ENCODE data around the gene DTWD1.
A peak's percentile ranks its signal among the peaks of the same experiment; 100 is the strongest.
"Not testable (repeated sequence)": the region's sequence is repeated elsewhere in the genome, so short reads cannot be mapped to it uniquely, and the experiment has no call there.

The DTWD1 gene, protein sequence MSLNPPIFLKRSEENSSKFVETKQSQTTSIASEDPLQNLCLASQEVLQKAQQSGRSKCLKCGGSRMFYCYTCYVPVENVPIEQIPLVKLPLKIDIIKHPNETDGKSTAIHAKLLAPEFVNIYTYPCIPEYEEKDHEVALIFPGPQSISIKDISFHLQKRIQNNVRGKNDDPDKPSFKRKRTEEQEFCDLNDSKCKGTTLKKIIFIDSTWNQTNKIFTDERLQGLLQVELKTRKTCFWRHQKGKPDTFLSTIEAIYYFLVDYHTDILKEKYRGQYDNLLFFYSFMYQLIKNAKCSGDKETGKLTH

GRCh38 chr15:49620658-49621368 lies at the start of gene DTWD1, which contains the start of gene FAM227B:
Gene DTWD1, plus strand, starts transcription at chr15:49621048. Its CDS starts 4,120 bp downstream, at chr15:49625168.
Gene FAM227B, minus strand, starts transcription at chr15:49620818. Its CDS starts 5,647 bp downstream, at chr15:49615171.
- H3K27me3 Mint-ChIP-seq = no peaks in the 10 kb centered on the region
- peak within 1 kb of the TSS; percentile 97 for H3K4me3 Mint-ChIP-seq
- peak within 1 kb of the TSS; percentile 93 for H3K27ac Mint-ChIP-seq
- peaks cover 18% of the 10 kb centered on the region for H3K36me3 Mint-ChIP-seq
- CTCF ChIA-PET = no interaction called here
- peak; percentile 96 for DNase-seq
- H3K4me1 Mint-ChIP-seq = peaks cover 45% of the 10 kb centered on the region
- H3K9me3 Mint-ChIP-seq = peaks cover 7% of the 10 kb centered on the region

DNA sequence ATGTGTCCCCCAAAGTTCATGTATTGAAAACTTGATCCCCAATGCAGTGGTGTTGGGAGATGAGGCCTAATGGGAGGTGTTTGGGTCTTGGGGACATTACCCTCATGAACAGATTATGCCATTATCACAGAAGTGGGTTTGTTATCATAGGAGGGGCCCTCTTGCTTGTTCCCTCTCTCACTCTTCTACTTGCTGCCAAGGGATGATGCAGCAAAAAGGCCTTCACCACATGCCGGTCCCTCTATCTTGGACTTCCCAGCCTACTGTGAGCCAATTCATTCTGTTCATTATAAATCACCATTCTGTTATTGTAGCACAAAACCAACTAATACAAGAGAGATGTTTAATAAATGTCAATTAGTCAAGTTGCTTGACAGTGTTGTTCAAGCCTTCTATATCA lies 47.4 kb upstream of the DTWD1 start:
- no peaks in the 10 kb centered on the region for H3K27me3 Mint-ChIP-seq
- H3K4me1 Mint-ChIP-seq = no peaks in the 10 kb centered on the region
- no peak overlapping the region for H3K27ac Mint-ChIP-seq
- peaks cover 2% of the 10 kb centered on the region for H3K9me3 Mint-ChIP-seq
- no peaks in the 10 kb centered on the region for H3K36me3 Mint-ChIP-seq
- CTCF ChIA-PET = no interaction called here
- H3K4me3 Mint-ChIP-seq = no peak overlapping the region
- DNase-seq = no peak

- CTCF ChIA-PET = no interaction called here
- Mint-ChIP-seq H3K27me3 (no peaks in the 10 kb centered on the region), H3K27ac (no peak overlapping the region), H3K9me3 (peaks cover 6% of the 10 kb centered on the region), H3K4me3 (no peak overlapping the region), H3K4me1 (peaks cover 2% of the 10 kb centered on the region), H3K36me3 (no peaks in the 10 kb centered on the region)
- no peak for DNase-seq
Observed at GRCh38 chr15:49589030-49589429, 31.8 kb upstream of the DTWD1 start.

DNA sequence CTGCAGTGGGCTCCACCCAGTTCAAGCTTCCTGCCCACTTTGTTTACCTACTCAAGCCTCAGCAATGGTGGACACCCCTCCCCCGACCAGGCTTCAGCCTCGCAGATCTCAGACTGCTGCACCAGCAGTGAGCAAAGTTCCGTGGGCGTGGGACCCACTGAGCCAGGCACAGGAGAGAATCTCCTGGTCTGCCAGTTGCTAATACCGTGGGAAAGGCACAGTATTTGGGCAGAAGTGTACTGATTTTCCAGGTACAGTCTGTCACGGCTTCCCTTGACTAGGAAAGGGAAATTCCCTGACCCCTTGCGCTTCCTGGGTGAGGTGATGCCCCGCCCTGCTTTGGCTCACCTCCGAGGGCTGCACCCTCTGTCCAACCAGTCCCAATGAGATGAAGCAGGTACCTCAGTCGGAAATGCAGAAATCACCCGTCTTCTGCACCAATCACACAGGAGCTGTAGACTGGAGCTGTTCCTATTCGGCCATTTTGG lies 28.0 kb upstream of the DTWD1 start:
- H3K9me3 Mint-ChIP-seq, DNase-seq, H3K4me3 Mint-ChIP-seq, H3K27me3 Mint-ChIP-seq, CTCF ChIA-PET, H3K27ac Mint-ChIP-seq, H3K4me1 Mint-ChIP-seq, H3K36me3 Mint-ChIP-seq: not testable (repeated sequence)

- no peaks in the 10 kb centered on the region for H3K27me3 Mint-ChIP-seq
- DNase-seq = no peak
- peaks cover 1% of the 10 kb centered on the region for H3K36me3 Mint-ChIP-seq
- H3K9me3 Mint-ChIP-seq = peaks cover 8% of the 10 kb centered on the region
- CTCF ChIA-PET = no interaction called here
- H3K4me3 Mint-ChIP-seq = no peak overlapping the region
- H3K4me1 Mint-ChIP-seq = no peaks in the 10 kb centered on the region
- no peak overlapping the region for H3K27ac Mint-ChIP-seq
Observed at GRCh38 chr15:49604625-49605409, 16.0 kb upstream of the DTWD1 start.

DNA sequence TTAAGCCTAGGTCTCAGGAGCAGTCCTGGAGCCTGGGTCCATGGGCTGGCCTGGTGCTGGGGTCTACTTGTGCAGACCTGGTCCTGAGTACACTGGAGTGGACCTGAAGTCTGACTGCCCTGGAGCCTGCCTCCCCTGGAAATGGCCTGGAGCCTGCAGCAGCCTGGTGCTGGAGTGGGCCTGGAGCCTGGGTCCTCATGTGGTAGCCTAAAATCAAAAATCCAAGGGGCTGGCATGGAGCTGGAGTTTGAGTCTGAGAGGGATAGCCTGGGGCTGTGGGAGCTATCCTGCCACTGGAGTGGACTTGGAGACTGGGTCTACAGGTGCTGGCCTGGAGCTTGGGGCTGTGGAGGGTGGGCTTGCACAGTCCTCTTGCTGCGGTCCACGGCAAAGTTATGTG lies 15.3 kb upstream of the DTWD1 start:
- CTCF ChIA-PET = no interaction called here
- Mint-ChIP-seq H3K27ac (no peak overlapping the region), H3K4me3 (no peak overlapping the region), H3K27me3 (no peaks in the 10 kb centered on the region), H3K36me3 (peaks cover 1% of the 10 kb centered on the region), H3K9me3 (peaks cover 8% of the 10 kb centered on the region), H3K4me1 (no peaks in the 10 kb centered on the region)
- no peak for DNase-seq

DNA sequence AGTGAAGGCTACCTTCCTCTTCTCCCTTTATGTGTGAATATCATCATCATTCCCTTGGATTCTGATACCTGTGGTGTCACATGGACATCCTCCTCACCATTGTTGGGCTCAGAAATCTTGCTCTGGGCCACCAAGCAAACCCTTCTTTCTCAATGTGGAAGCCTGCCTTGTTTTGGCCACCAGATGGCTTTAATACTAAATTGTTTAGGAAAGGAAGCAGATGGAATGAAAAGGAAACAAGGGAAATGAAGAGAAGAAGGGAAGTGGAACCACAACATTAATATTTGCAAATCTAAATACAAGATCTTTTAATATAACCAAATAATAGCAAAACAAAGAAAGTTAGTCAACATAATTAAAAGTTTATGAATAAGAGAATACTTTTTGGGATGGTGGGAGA lies 14.3 kb upstream of the DTWD1 start:
- Mint-ChIP-seq H3K36me3 (no peaks in the 10 kb centered on the region), H3K27me3 (no peaks in the 10 kb centered on the region), H3K27ac (no peak overlapping the region), H3K4me3 (no peak overlapping the region), H3K9me3 (peaks cover 6% of the 10 kb centered on the region), H3K4me1 (no peaks in the 10 kb centered on the region)
- no peak for DNase-seq
- CTCF ChIA-PET = no interaction called here

DNA sequence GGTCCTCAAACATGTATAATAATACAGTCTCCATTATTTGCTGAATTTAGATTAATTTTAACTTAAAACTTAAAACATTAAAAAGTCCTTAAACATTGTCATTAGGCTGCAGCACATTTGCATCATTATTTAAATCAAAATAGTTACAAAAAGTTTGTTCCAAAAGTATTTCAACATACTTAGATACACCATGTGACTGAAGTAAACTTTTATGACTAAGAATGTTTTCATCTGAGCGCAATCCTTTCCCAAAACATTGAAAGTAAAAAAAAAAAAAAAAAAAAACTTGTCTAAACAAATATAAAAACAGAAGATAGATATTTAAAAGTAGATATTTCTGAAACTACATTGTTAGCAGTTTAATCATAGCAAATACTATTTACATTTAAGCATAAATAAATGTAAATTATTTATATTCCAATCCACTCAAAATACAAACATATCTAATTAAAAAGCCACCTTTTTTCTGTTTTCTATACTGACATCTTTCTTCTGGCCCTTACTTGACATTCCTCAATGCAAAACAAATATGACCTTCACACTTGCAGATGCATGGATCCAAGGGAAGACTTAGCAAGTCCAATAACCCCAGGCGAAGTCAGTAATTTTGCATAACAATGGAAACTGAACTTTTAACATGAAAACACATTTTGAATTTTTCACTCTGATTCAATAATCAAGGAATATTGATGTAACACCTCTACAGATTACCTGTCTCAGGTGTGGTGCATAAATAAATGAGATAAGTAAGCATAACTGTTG lies 10.5 kb upstream of the DTWD1 start:
- peaks cover 11% of the 10 kb centered on the region for H3K36me3 Mint-ChIP-seq

GRCh38 chr15:49612240-49612639 lies 8.6 kb upstream of the DTWD1 start:
- H3K27ac Mint-ChIP-seq, DNase-seq, H3K4me3 Mint-ChIP-seq, CTCF ChIA-PET, H3K4me1 Mint-ChIP-seq, H3K27me3 Mint-ChIP-seq: not testable (repeated sequence)
- peaks cover 14% of the 10 kb centered on the region for H3K36me3 Mint-ChIP-seq
- peaks cover 16% of the 10 kb centered on the region for H3K9me3 Mint-ChIP-seq

More for the DNA sequence above, 10.5 kb upstream of the DTWD1 start:
- Mint-ChIP-seq H3K4me3 (no peak overlapping the region), H3K9me3 (peaks cover 13% of the 10 kb centered on the region), H3K4me1 (no peaks in the 10 kb centered on the region), H3K27me3 (no peaks in the 10 kb centered on the region), H3K27ac (no peak overlapping the region)
- CTCF ChIA-PET = no interaction called here
- DNase-seq = no peak

GRCh38 chr15:49619226-49619625 lies 1.6 kb upstream of the DTWD1 start:
- CTCF ChIA-PET = no interaction called here
- no peaks in the 10 kb centered on the region for H3K27me3 Mint-ChIP-seq
- H3K4me1 Mint-ChIP-seq = peaks cover 43% of the 10 kb centered on the region
- no peak overlapping the region for H3K4me3 Mint-ChIP-seq
- peaks cover 18% of the 10 kb centered on the region for H3K36me3 Mint-ChIP-seq
- H3K9me3 Mint-ChIP-seq = peaks cover 12% of the 10 kb centered on the region
- no peak overlapping the region for H3K27ac Mint-ChIP-seq
- no peak for DNase-seq

GRCh38 chr15:49620199-49620598 lies 649 bp upstream of the DTWD1 start:
- H3K9me3 Mint-ChIP-seq = peaks cover 6% of the 10 kb centered on the region
- H3K27me3 Mint-ChIP-seq = no peaks in the 10 kb centered on the region
- H3K27ac Mint-ChIP-seq = peak overlapping the region; percentile 93
- H3K4me3 Mint-ChIP-seq = peak overlapping the region; percentile 97
- CTCF ChIA-PET = no interaction called here
- H3K4me1 Mint-ChIP-seq = peaks cover 45% of the 10 kb centered on the region
- no peak for DNase-seq
- H3K36me3 Mint-ChIP-seq = peaks cover 18% of the 10 kb centered on the region

GRCh38 chr15:49621401-49621811 lies 558 bp downstream of the DTWD1 start:
- peak overlapping the region; percentile 97 for H3K4me3 Mint-ChIP-seq
- H3K27ac Mint-ChIP-seq = peak overlapping the region; percentile 93
- H3K9me3 Mint-ChIP-seq = peaks cover 7% of the 10 kb centered on the region
- CTCF ChIA-PET = no interaction called here
- no peak for DNase-seq
- H3K36me3 Mint-ChIP-seq = peaks cover 21% of the 10 kb centered on the region
- H3K4me1 Mint-ChIP-seq = peaks cover 45% of the 10 kb centered on the region
- no peaks in the 10 kb centered on the region for H3K27me3 Mint-ChIP-seq

DNA sequence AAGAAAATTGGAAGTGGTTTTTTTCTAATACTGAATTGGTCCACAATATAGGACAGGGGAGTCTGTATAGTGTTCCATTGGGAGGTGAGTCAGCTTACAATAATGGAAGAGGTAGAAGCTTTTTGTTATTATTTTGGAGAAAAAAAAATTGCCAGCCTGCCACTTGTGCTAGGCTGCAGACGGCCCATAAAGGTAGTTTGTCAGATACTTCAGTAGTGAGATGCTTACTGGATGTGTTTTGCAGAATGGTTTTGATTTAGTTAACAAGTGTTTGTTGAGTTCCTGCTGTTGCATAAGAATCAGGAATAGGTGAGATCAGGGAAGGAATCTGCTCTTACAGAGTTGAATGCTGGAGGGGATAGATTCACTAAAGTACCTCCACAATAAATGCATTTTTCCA lies 1.0 kb downstream of the DTWD1 start:
- no peaks in the 10 kb centered on the region for H3K27me3 Mint-ChIP-seq
- no peak for DNase-seq
- H3K4me3 Mint-ChIP-seq = peak overlapping the region; percentile 97
- H3K4me1 Mint-ChIP-seq = peaks cover 45% of the 10 kb centered on the region
- peaks cover 7% of the 10 kb centered on the region for H3K9me3 Mint-ChIP-seq
- peaks cover 21% of the 10 kb centered on the region for H3K36me3 Mint-ChIP-seq
- H3K27ac Mint-ChIP-seq = peak overlapping the region; percentile 63
- CTCF ChIA-PET = no interaction called here

DNA sequence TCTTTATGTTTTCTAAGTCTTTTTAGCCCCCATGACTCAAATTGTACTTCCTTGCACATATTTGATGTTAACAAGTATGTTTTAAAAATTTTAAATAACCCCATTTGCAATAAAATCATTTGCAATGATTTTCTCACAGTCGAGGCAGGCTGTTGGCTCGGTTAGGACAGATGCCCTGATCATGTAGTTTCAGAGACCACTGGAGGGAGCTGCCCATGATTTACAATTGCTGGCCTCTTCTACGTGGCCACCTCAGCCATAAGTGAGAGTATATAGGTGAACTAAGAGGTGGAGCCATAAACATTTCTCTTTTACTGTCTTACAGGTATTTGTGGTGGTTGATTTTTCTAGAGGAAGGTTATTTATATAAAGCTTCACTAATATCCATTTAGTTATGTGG lies 1.7 kb downstream of the DTWD1 start:
- Mint-ChIP-seq H3K36me3 (peaks cover 21% of the 10 kb centered on the region), H3K9me3 (peaks cover 7% of the 10 kb centered on the region), H3K27me3 (no peaks in the 10 kb centered on the region), H3K27ac (no peak overlapping the region), H3K4me3 (no peak overlapping the region), H3K4me1 (peaks cover 45% of the 10 kb centered on the region)
- no peak for DNase-seq
- CTCF ChIA-PET = interaction anchor here (0.9 kb wide), 1 partner anchor 17 kb away, joined by 4 read pairs; no protein-coding TSS in a partner anchor
